Measurements from ENCODE around the gene CDCA7. TPM values are rescaled to one million over a fixed set of nuclear protein-coding genes. Genes with fewer than 3 reads are reported as not detected.
"Not testable (repeated sequence)": the region's sequence is repeated elsewhere in the genome, so short reads cannot be mapped to it uniquely, and the experiment has no call there.

CDCA7 gene
- total RNA-seq (1 to 10 TPM; 1.6 to 1.8 TPM), total RNA-seq (0.20 to 116 (median 7.1) reads per million in 172 experiments)
- 6.2 TPM for polyA plus RNA-seq (2013, experiment 1 of 2)
- 8.3 TPM for polyA plus RNA-seq (2013, experiment 2 of 2)

DNA sequence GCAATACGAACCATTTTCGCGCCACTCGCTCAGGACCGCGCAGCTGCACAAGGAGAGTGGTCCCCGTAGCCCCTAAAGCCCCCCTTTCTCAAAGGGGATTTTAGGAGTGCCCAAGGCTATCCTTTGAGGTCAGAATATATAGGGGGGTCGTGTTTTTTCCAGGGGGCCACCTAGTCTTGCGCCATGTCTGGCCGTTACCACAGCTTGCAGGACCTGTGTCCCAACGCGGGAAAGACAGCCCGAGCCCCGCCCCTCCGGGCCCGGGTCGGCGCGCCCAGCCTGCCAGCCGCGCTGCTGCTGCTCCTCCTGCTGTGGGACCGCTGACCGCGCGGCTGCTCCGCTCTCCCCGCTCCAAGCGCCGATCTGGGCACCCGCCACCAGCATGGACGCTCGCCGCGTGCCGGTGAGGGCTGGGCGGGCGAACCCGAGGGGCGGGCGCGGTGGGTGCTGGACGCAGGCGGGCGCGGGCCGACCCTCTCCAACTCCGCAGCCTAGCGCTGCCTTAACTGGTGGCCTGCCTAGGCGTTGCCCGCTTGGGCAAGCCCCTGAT is at the start of gene CDCA7:
CDCA7 (plus strand) TSS at position 291 of the 550 bp plus-strand sequence; CDS start at position 383, 92 bp downstream.
- ChIA-PET CTCF (no interaction called here), POLR2A (no interaction called here)
- peaks cover 22% of the 10 kb centered on the region for H3K4me1 ChIP-seq (ENCODE audit: insufficient read depth, low read length)
- Mint-ChIP-seq H3K4me3 (peak within 1 kb of the TSS; percentile 90), H3K36me3 (ENCODE audit: low read depth) (no peaks in the 10 kb centered on the region), H3K27me3 (peaks cover 61% of the 10 kb centered on the region), H3K27ac (peak within 1 kb of the TSS; percentile 59), H3K9me3 (no peaks in the 10 kb centered on the region), H3K4me1 (ENCODE audit: low read depth) (peaks cover 19% of the 10 kb centered on the region)
- DNase-seq (peak in 12 of 14 experiments; percentile 6 to 61 (median 30)), ATAC-seq (ENCODE audit: poor library complexity) (peak; percentile 62)
- peaks cover 13 to 20% of the 10 kb centered on the region in 2 experiments for H3K27me3 ChIP-seq (ENCODE audit: control insufficient read depth in 1 of 2, insufficient read depth in 2 of 2, low read length in 2 of 2)
- no peak within 1 kb of the TSS for H3K27ac ChIP-seq (ENCODE audit: low read depth in 1 of 2, low read length in 2 of 2)
- TF ChIP-seq, protein P1, sequence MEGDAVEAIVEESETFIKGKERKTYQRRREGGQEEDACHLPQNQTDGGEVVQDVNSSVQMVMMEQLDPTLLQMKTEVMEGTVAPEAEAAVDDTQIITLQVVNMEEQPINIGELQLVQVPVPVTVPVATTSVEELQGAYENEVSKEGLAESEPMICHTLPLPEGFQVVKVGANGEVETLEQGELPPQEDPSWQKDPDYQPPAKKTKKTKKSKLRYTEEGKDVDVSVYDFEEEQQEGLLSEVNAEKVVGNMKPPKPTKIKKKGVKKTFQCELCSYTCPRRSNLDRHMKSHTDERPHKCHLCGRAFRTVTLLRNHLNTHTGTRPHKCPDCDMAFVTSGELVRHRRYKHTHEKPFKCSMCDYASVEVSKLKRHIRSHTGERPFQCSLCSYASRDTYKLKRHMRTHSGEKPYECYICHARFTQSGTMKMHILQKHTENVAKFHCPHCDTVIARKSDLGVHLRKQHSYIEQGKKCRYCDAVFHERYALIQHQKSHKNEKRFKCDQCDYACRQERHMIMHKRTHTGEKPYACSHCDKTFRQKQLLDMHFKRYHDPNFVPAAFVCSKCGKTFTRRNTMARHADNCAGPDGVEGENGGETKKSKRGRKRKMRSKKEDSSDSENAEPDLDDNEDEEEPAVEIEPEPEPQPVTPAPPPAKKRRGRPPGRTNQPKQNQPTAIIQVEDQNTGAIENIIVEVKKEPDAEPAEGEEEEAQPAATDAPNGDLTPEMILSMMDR (IDR thresholded peaks at IDR 0.05) = no peak
- H3K36me3 ChIP-seq (ENCODE audit: insufficient read depth, low read length) = no peaks in the 10 kb centered on the region
- intact Hi-C loops (cut with DNase I, micrococcal nuclease) = no loop called here
- peaks cover 0 to 9% of the 10 kb centered on the region in 2 experiments for H3K9me3 ChIP-seq (ENCODE audit: control insufficient read depth in 1 of 2, insufficient read depth in 1 of 2, low read length in 2 of 2)
- peak within 1 kb of the TSS; percentile 79 for H3K4me3 ChIP-seq (ENCODE audit: low read length)

DNA sequence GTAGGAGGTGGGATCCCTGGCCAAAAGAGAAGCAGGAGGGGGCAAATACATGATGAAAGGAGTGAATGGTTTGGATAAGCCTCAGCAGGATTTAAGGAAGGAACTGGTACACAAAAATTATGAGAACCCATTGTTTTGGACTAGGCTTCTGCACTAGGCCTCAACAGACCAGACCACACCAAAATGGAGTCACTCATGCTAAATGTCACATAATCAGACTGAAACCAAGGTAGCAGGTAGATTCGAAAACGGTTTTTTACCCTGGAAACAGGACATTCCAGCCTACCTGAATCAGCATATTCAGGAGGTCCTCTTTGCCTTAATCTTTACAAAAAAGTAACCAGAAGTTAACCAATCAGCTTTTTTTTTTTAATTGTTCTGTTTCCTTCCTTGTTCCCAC is 49.4 kb upstream of the CDCA7 start:
- Histone ChIP-seq H3K4me1 (ENCODE audit: insufficient read depth, low read length) (no peaks in the 10 kb centered on the region), H3K4me3 (ENCODE audit: low read length) (no peak overlapping the region), H3K27ac (ENCODE audit: low read depth in 1 of 2, low read length in 2 of 2) (no peak overlapping the region), H3K27me3 (ENCODE audit: control insufficient read depth in 1 of 2, insufficient read depth in 2 of 2, low read length in 2 of 2) (no peaks in the 10 kb centered on the region), H3K36me3 (ENCODE audit: insufficient read depth, low read length) (no peaks in the 10 kb centered on the region), H3K9me3 (ENCODE audit: control insufficient read depth in 1 of 2, insufficient read depth in 1 of 2, low read length in 2 of 2) (no peaks in the 10 kb centered on the region)
- Mint-ChIP-seq H3K27ac (no peak overlapping the region), H3K4me3 (no peak overlapping the region), H3K36me3 (ENCODE audit: low read depth) (no peaks in the 10 kb centered on the region), H3K4me1 (ENCODE audit: low read depth) (no peaks in the 10 kb centered on the region), H3K27me3 (no peaks in the 10 kb centered on the region), H3K9me3 (no peaks in the 10 kb centered on the region)
- POLR2A ChIA-PET = no interaction called here
- TF ChIP-seq, protein P1 (IDR thresholded peaks at IDR 0.05) = no peak
- CTCF ChIA-PET = no interaction called here
- no peak for ATAC-seq (ENCODE audit: poor library complexity)
- no peak for DNase-seq
- intact Hi-C loops (cut with DNase I, micrococcal nuclease) = no loop called here

DNA sequence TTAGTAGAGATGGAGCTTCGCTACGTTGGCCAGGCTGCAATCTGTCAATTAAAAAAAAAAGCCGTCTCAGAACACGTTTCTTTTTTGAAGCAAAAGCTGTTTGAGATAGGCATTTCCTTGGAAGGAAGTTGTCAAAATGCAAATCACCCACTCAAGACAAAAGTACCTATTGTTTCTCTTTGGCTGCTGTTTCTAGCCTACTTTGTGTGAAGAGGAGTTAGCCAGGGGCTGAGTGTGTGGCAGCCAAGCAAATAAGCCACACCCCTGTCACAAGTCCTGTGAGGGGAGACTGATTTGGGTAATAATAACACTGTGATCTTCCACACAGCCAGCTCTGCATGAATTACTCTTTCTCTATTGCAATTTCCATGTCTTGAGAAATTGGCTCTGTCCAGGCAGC is 47.4 kb upstream of the CDCA7 start:
- Histone ChIP-seq H3K36me3 (ENCODE audit: insufficient read depth, low read length) (no peaks in the 10 kb centered on the region), H3K27ac (ENCODE audit: low read depth in 1 of 2, low read length in 2 of 2) (no peak overlapping the region), H3K9me3 (ENCODE audit: control insufficient read depth in 1 of 2, insufficient read depth in 1 of 2, low read length in 2 of 2) (no peaks in the 10 kb centered on the region), H3K4me1 (ENCODE audit: insufficient read depth, low read length) (no peaks in the 10 kb centered on the region), H3K27me3 (ENCODE audit: control insufficient read depth in 1 of 2, insufficient read depth in 2 of 2, low read length in 2 of 2) (no peaks in the 10 kb centered on the region), H3K4me3 (ENCODE audit: low read length) (no peak overlapping the region)
- TF ChIP-seq, protein P1 (IDR thresholded peaks at IDR 0.05) = no peak
- no peak for DNase-seq
- no peaks in the 10 kb centered on the region for H3K9me3 Mint-ChIP-seq
- H3K4me1 Mint-ChIP-seq (ENCODE audit: low read depth) = no peaks in the 10 kb centered on the region
- no peaks in the 10 kb centered on the region for H3K27me3 Mint-ChIP-seq
- no peak for ATAC-seq (ENCODE audit: poor library complexity)
- CTCF ChIA-PET = no interaction called here
- H3K27ac Mint-ChIP-seq = no peak overlapping the region
- POLR2A ChIA-PET = interaction anchor here (1.0 kb wide), 1 partner anchor 15 kb away, joined by 3 read pairs; no protein-coding TSS in a partner anchor
- H3K36me3 Mint-ChIP-seq (ENCODE audit: low read depth) = no peaks in the 10 kb centered on the region
- intact Hi-C loops (cut with DNase I, micrococcal nuclease) = no loop called here
- H3K4me3 Mint-ChIP-seq = no peak overlapping the region

DNA sequence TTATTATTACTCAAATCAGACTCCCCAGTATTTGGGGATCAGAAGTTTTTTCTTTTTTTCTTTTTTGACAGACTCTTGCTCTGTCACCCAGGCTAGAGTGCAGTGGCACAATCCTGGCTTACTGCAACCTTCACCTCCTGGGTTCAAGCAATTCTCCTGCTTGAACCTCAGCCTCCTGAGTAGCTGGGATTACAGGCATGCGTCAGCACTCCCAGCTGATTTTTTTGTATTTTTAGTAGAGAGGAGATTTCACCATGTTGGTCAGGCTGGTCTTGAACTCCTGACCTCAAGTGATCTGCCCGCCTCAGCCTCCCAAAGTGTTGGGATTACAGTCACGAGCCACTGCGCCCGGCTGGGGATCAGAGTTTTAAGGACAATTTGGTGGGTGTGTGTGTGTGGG is 45.3 kb upstream of the CDCA7 start:
- CTCF ChIA-PET; H3K27ac ChIP-seq (ENCODE audit: low read depth in 1 of 2, low read length in 2 of 2); H3K4me3 Mint-ChIP-seq; H3K27me3 Mint-ChIP-seq; H3K27me3 ChIP-seq (ENCODE audit: control insufficient read depth in 1 of 2, insufficient read depth in 2 of 2, low read length in 2 of 2); intact Hi-C loops (cut with DNase I, micrococcal nuclease); H3K4me3 ChIP-seq (ENCODE audit: low read length); ATAC-seq (ENCODE audit: poor library complexity); H3K36me3 Mint-ChIP-seq (ENCODE audit: low read depth); H3K4me1 ChIP-seq (ENCODE audit: insufficient read depth, low read length); H3K27ac Mint-ChIP-seq; POLR2A ChIA-PET; H3K9me3 ChIP-seq (ENCODE audit: control insufficient read depth in 1 of 2, insufficient read depth in 1 of 2, low read length in 2 of 2); DNase-seq; H3K36me3 ChIP-seq (ENCODE audit: insufficient read depth, low read length); H3K9me3 Mint-ChIP-seq; H3K4me1 Mint-ChIP-seq (ENCODE audit: low read depth): not testable (repeated sequence)

All from CD4-positive, alpha-beta T cell (primary cell).